ENCODE measurements around the gene TRPV3. TPM values are rescaled to one million over a fixed set of nuclear protein-coding genes. Genes with fewer than 3 reads are reported as not detected.
A peak's percentile ranks its signal among the peaks of the same experiment; 100 is the strongest.

The TRPV3 gene
- total and polyA plus RNA-seq, 7 experiments from 2014 or later: 0.15 to 0.64 (median 0.48) TPM; not detected in 4

GRCh38 chr17:3542410-3543088 lies 15.1 kb downstream of the TRPV3 start:
- POLR2A ChIA-PET: no interaction called here
- ATAC-seq: no peak
- Mint-ChIP-seq H3K9me3 (no peaks in the 10 kb centered on the region), H3K4me1 (no peaks in the 10 kb centered on the region), H3K4me3 (no peak overlapping the region), H3K27ac (no peak overlapping the region), H3K27me3 (peaks cover 0 to 14% (median 0%) of the 10 kb centered on the region in 5 donors), H3K36me3 (no peaks in the 10 kb centered on the region)
- Histone ChIP-seq H3K4me1 (ENCODE audit: control insufficient read depth in 2 of 2, insufficient read depth in 2 of 2, low read length in 2 of 2) (no peaks in the 10 kb centered on the region), H3K27ac (ENCODE audit: low read depth, low read length) (no peak overlapping the region), H3K4me3 (ENCODE audit: low read length) (no peak overlapping the region), H3K27me3 (ENCODE audit: control insufficient read depth in 2 of 2, insufficient read depth in 2 of 2, low read length in 2 of 2) (no peaks in the 10 kb centered on the region), H3K9me3 (ENCODE audit: control insufficient read depth in 2 of 3, low read length in 3 of 3) (no peaks in the 10 kb centered on the region), H3K36me3 (ENCODE audit: control insufficient read depth in 2 of 3, insufficient read depth in 3 of 3, low read length in 3 of 3) (no peaks in the 10 kb centered on the region)
- intact Hi-C loops (cut with micrococcal nuclease): no loop called here
- DNase-seq: no peak
- CTCF ChIA-PET: no interaction called here

- ATAC-seq (no peak), DNase-seq (no peak)
- intact Hi-C loops (cut with micrococcal nuclease): no loop called here
- Mint-ChIP-seq H3K4me1 (peaks cover 0 to 6% (median 0%) of the 10 kb centered on the region in 7 donors), H3K4me3 (no peak overlapping the region), H3K36me3 (no peaks in the 10 kb centered on the region), H3K9me3 (peaks cover 0 to 2% (median 0%) of the 10 kb centered on the region in 11 donors), H3K27ac (no peak overlapping the region), H3K27me3 (peaks cover 0 to 25% (median 0%) of the 10 kb centered on the region in 5 donors)
- ChIA-PET CTCF (no interaction called here), POLR2A (no interaction called here)
- Histone ChIP-seq H3K4me1 (ENCODE audit: control insufficient read depth in 2 of 2, insufficient read depth in 2 of 2, low read length in 2 of 2) (no peaks in the 10 kb centered on the region), H3K27me3 (ENCODE audit: control insufficient read depth in 2 of 2, insufficient read depth in 2 of 2, low read length in 2 of 2) (no peaks in the 10 kb centered on the region), H3K36me3 (ENCODE audit: control insufficient read depth in 2 of 3, insufficient read depth in 3 of 3, low read length in 3 of 3) (no peaks in the 10 kb centered on the region), H3K9me3 (ENCODE audit: control insufficient read depth in 2 of 3, low read length in 3 of 3) (no peaks in the 10 kb centered on the region), H3K27ac (ENCODE audit: low read depth, low read length) (no peak overlapping the region), H3K4me3 (ENCODE audit: low read length) (no peak overlapping the region)
These were observed 17.6 kb downstream of the TRPV3 start for GRCh38 chr17:3539881-3540540.

- H3K27ac Mint-ChIP-seq: peak overlapping the region in 4 of 9 donors; percentile 28 to 50 (median 38)
- no peaks in the 10 kb centered on the region for H3K36me3 ChIP-seq (ENCODE audit: control insufficient read depth in 2 of 3, insufficient read depth in 3 of 3, low read length in 3 of 3)
- no peak for DNase-seq
- H3K4me3 ChIP-seq (ENCODE audit: low read length): no peak overlapping the region
- H3K27me3 Mint-ChIP-seq: peaks cover 0 to 25% (median 4%) of the 10 kb centered on the region in 5 donors
- peaks cover 0 to 2% (median 0%) of the 10 kb centered on the region in 11 donors for H3K9me3 Mint-ChIP-seq
- no peak overlapping the region for H3K4me3 Mint-ChIP-seq
- no peak for ATAC-seq
- H3K4me1 ChIP-seq (ENCODE audit: control insufficient read depth in 2 of 2, insufficient read depth in 2 of 2, low read length in 2 of 2): no peaks in the 10 kb centered on the region
- no peaks in the 10 kb centered on the region for H3K9me3 ChIP-seq (ENCODE audit: control insufficient read depth in 2 of 3, low read length in 3 of 3)
- intact Hi-C loops (cut with micrococcal nuclease): no loop called here
- POLR2A ChIA-PET: no interaction called here
- no peaks in the 10 kb centered on the region for H3K27me3 ChIP-seq (ENCODE audit: control insufficient read depth in 2 of 2, insufficient read depth in 2 of 2, low read length in 2 of 2)
- H3K4me1 Mint-ChIP-seq: peaks cover 0 to 10% (median 5%) of the 10 kb centered on the region in 7 donors
- CTCF ChIA-PET: no interaction called here
- H3K27ac ChIP-seq (ENCODE audit: low read depth, low read length): no peak overlapping the region
- no peaks in the 10 kb centered on the region for H3K36me3 Mint-ChIP-seq
These were observed 20.9 kb downstream of the TRPV3 start for GRCh38 chr17:3536716-3537115.

DNA sequence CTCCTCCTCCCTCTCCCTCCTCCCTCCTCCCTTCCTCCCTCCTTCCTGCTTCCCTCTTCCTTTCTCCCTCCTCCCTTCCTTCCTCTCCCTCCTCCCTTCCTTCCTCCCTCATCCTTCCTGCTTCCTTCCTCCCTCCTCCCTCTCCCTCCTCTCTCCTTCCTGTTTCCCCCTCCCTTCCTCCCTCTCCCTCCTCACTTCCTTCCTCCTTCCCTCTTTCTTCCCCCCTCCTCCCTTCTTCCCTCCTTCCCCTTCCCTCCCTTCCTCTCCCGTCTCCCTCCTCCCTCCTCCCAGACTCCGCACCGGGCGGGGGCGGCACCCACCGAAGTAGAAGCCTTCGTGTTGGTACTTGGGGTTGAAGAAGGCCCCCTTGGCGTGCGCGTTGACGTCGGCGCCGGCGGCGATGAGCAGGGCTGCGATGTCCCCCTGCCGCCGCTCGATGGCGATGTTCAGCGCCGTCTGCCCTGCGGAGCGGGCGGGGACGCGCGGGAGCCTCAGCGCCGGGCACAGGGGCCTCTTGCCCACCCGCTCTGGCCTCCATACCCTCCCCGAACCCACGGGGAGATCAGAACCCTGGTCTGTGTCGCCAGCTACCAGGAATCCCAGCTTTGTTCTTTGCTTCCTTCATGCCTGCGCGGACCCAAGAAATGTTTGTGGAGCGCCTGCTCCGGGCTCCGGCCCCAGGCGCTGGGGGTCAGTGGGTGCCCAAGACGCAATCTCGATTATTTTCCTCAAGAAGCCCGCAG lies 22.2 kb downstream of the TRPV3 start:
- ChIA-PET POLR2A (no interaction called here), CTCF (no interaction called here)
- intact Hi-C loops (cut with micrococcal nuclease): no loop called here
- peak overlapping the region; percentile 29 for H3K27ac ChIP-seq (ENCODE audit: low read depth, low read length)
- H3K4me1 ChIP-seq (ENCODE audit: control insufficient read depth in 2 of 2, insufficient read depth in 2 of 2, low read length in 2 of 2): no peaks in the 10 kb centered on the region
- Mint-ChIP-seq H3K27me3 (peaks cover 0 to 21% (median 4%) of the 10 kb centered on the region in 5 donors), H3K4me1 (peaks cover 0 to 10% (median 5%) of the 10 kb centered on the region in 7 donors), H3K4me3 (peak overlapping the region in 7 of 10 donors; percentile 29 to 70 (median 45)), H3K36me3 (no peaks in the 10 kb centered on the region), H3K27ac (peak overlapping the region in 4 of 9 donors; percentile 4 to 56 (median 28)), H3K9me3 (peaks cover 0 to 2% (median 0%) of the 10 kb centered on the region in 11 donors)
- H3K27me3 ChIP-seq (ENCODE audit: control insufficient read depth in 2 of 2, insufficient read depth in 2 of 2, low read length in 2 of 2): no peaks in the 10 kb centered on the region
- peak; percentile 18 to 50 (median 42) for DNase-seq
- H3K9me3 ChIP-seq (ENCODE audit: control insufficient read depth in 2 of 3, low read length in 3 of 3): no peaks in the 10 kb centered on the region
- H3K36me3 ChIP-seq (ENCODE audit: control insufficient read depth in 2 of 3, insufficient read depth in 3 of 3, low read length in 3 of 3): no peaks in the 10 kb centered on the region
- ATAC-seq: peak; percentile 90
- H3K4me3 ChIP-seq (ENCODE audit: low read length): no peak overlapping the region

GRCh38 chr17:3534881-3535252 lies 22.7 kb downstream of the TRPV3 start:
- no peaks in the 10 kb centered on the region for H3K36me3 ChIP-seq (ENCODE audit: control insufficient read depth in 2 of 3, insufficient read depth in 3 of 3, low read length in 3 of 3)
- no peaks in the 10 kb centered on the region for H3K9me3 ChIP-seq (ENCODE audit: control insufficient read depth in 2 of 3, low read length in 3 of 3)
- ATAC-seq (peak; percentile 33), DNase-seq (no peak)
- POLR2A ChIA-PET: no interaction called here
- peaks cover 0 to 10% (median 5%) of the 10 kb centered on the region in 7 donors for H3K4me1 Mint-ChIP-seq
- peaks cover 0 to 17% (median 4%) of the 10 kb centered on the region in 5 donors for H3K27me3 Mint-ChIP-seq
- no peaks in the 10 kb centered on the region for H3K36me3 Mint-ChIP-seq
- H3K4me3 Mint-ChIP-seq: peak overlapping the region in 2 of 10 donors; percentile 33 to 54
- no peak overlapping the region for H3K4me3 ChIP-seq (ENCODE audit: low read length)
- intact Hi-C loops (cut with micrococcal nuclease): no loop called here
- no peaks in the 10 kb centered on the region for H3K27me3 ChIP-seq (ENCODE audit: control insufficient read depth in 2 of 2, insufficient read depth in 2 of 2, low read length in 2 of 2)
- CTCF ChIA-PET: no interaction called here
- no peaks in the 10 kb centered on the region for H3K4me1 ChIP-seq (ENCODE audit: control insufficient read depth in 2 of 2, insufficient read depth in 2 of 2, low read length in 2 of 2)
- H3K27ac Mint-ChIP-seq: peak overlapping the region in 1 of 9 donors; percentile 38
- no peak overlapping the region for H3K27ac ChIP-seq (ENCODE audit: low read depth, low read length)
- H3K9me3 Mint-ChIP-seq: peaks cover 0 to 2% (median 0%) of the 10 kb centered on the region in 11 donors

DNA sequence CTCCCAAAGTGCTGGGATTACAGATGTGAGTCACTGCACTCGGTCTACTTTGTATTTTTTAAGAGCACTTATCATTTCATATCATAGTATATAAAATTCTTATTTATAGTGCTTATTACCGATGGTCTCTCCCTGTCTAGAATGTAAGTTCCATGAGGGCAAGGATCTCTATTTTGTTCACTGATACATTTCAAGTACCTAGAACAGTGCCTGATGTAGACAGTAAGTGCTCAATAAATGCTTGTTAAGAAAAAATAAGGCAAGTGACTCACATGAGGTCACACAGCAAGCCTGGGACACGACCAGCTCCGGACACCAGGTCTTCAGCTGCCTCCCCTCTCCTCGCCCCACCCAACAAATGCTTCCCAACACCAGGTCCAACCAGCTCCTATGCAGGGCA lies 23.9 kb downstream of the TRPV3 start:
- no peaks in the 10 kb centered on the region for H3K36me3 Mint-ChIP-seq
- peaks cover 0 to 2% (median 0%) of the 10 kb centered on the region in 11 donors for H3K9me3 Mint-ChIP-seq
- intact Hi-C loops (cut with micrococcal nuclease): no loop called here
- ChIA-PET CTCF (no interaction called here), POLR2A (no interaction called here)
- H3K4me1 Mint-ChIP-seq: peaks cover 0 to 10% (median 5%) of the 10 kb centered on the region in 7 donors
- H3K27me3 Mint-ChIP-seq: peaks cover 0 to 17% (median 6%) of the 10 kb centered on the region in 5 donors
- Histone ChIP-seq H3K36me3 (ENCODE audit: control insufficient read depth in 2 of 3, insufficient read depth in 3 of 3, low read length in 3 of 3) (no peaks in the 10 kb centered on the region), H3K4me3 (ENCODE audit: low read length) (no peak overlapping the region), H3K9me3 (ENCODE audit: control insufficient read depth in 2 of 3, low read length in 3 of 3) (no peaks in the 10 kb centered on the region), H3K27me3 (ENCODE audit: control insufficient read depth in 2 of 2, insufficient read depth in 2 of 2, low read length in 2 of 2) (no peaks in the 10 kb centered on the region), H3K27ac (ENCODE audit: low read depth, low read length) (no peak overlapping the region), H3K4me1 (ENCODE audit: control insufficient read depth in 2 of 2, insufficient read depth in 2 of 2, low read length in 2 of 2) (no peaks in the 10 kb centered on the region)
- DNase-seq: no peak
- peak overlapping the region in 1 of 10 donors; percentile 25 for H3K4me3 Mint-ChIP-seq
- no peak overlapping the region for H3K27ac Mint-ChIP-seq
- ATAC-seq: no peak
